A673 (cell line): ENCODE results near the gene IL10. TPM values are rescaled to one million over a fixed set of nuclear protein-coding genes. Genes with fewer than 3 reads are reported as not detected.

Experiments used
- BruUV-seq: library from RNA; stranded (reverse); fragments of 400-500 nt; replicated peaks from 2 replicates; lab custom pipeline; 2021; lab: Mats Ljungman, UMichigan
- CTCF ChIA-PET: fragments of 300-600 bp; sonication (Branson Sonifier 250); formaldehyde crosslinking; loops from one replicate; lab custom pipeline; 2022; ENCODE audit warnings: antibody characterized with exemption; lab: Charles Lee
- POLR2A ChIA-PET: fragments of 300-600 bp; sonication (Branson Sonifier 250); formaldehyde crosslinking; loops from one replicate; lab custom pipeline; 2022; ENCODE audit warnings: antibody characterized with exemption; ENCODE audit not compliant: low non-redundant PET; lab: Charles Lee
- DNase-seq: peaks from one replicate; pipeline ENCODE4 v3.0.0-alpha.2; 2015; ENCODE audit warnings: low spot score
- H3K27ac ChIP-seq: fragments of 200-600 bp; sonication (generic); 2 replicates; pipeline ENCODE4 v1.5.1; 2016; ENCODE audit warnings: mixed run types, low read depth, mild to moderate bottlenecking, mixed read lengths, antibody characterized with exemption, low read length; ENCODE audit not compliant: poor library complexity, severe bottlenecking
- H3K27me3 ChIP-seq: fragments of 200-600 bp; sonication (generic); replicated peaks from 2 replicates; pipeline ENCODE4 v1.6.1; 2017; ENCODE audit warnings: mixed run types, low read depth, mild to moderate bottlenecking, mixed read lengths, antibody characterized with exemption, low read length; ENCODE audit not compliant: insufficient read depth, poor library complexity
- H3K36me3 ChIP-seq: fragments of 200-600 bp; sonication (generic); 2 replicates; pipeline ENCODE4 v1.6.1; 2016; ENCODE audit warnings: mixed run types, mild to moderate bottlenecking, mixed read lengths, antibody characterized with exemption, low read length; ENCODE audit not compliant: insufficient read depth, poor library complexity, severe bottlenecking
- H3K4me1 ChIP-seq: fragments of 200-600 bp; sonication (generic); 2 replicates; pipeline ENCODE4 v1.6.1; 2017; ENCODE audit warnings: mixed run types, mild to moderate bottlenecking, mixed read lengths, antibody characterized with exemption, low read length; ENCODE audit not compliant: insufficient read depth, poor library complexity, severe bottlenecking
- H3K4me3 ChIP-seq: fragments of 200-600 bp; sonication (generic); 2 replicates; pipeline ENCODE4 v1.5.1; 2016; ENCODE audit warnings: low read depth, mixed run types, mild to moderate bottlenecking, mixed read lengths, low read length; ENCODE audit not compliant: poor library complexity, severe bottlenecking
- H3K9me3 ChIP-seq: fragments of 200-600 bp; sonication (generic); 2 replicates; pipeline ENCODE4 v1.6.1; 2016; ENCODE audit warnings: mixed run types, low read depth, mild to moderate bottlenecking, mixed read lengths, antibody characterized with exemption, low read length; ENCODE audit not compliant: poor library complexity, severe bottlenecking
- CTCF ChIP-seq: fragments of 300-800, 200-600 bp; sonication (generic); conservative IDR thresholded peaks from 2 replicates; pipeline ENCODE4 v1.5.1; 2017; ENCODE audit warnings: low read depth, mild to moderate bottlenecking, antibody characterized with exemption, low read length, moderate library complexity, mixed read lengths
- EZH2 ChIP-seq: fragments of 200-600 bp; sonication (generic); IDR thresholded peaks from 2 replicates; pipeline ENCODE4 v1.6.1; 2017; ENCODE audit warnings: borderline replicate concordance, low read depth, mild to moderate bottlenecking, mixed read lengths, antibody characterized with exemption, low read length; ENCODE audit not compliant: poor library complexity, severe bottlenecking
- intact Hi-C: fragments of 100-400 bp; cut with micrococcal nuclease; formaldehyde crosslinking; loops from one replicate; pipeline ENCODE4 v1.10.0; 2022; ENCODE audit not compliant: unreplicated experiment
- total RNA-seq: library from RNA; stranded (reverse); gene quantifications from 2 replicates; pipeline ENCODE4 v1.2.3, GENCODE V29; 2021

The IL10 gene
- total RNA-seq, 1 experiment from 2014 or later: not detected

DNA sequence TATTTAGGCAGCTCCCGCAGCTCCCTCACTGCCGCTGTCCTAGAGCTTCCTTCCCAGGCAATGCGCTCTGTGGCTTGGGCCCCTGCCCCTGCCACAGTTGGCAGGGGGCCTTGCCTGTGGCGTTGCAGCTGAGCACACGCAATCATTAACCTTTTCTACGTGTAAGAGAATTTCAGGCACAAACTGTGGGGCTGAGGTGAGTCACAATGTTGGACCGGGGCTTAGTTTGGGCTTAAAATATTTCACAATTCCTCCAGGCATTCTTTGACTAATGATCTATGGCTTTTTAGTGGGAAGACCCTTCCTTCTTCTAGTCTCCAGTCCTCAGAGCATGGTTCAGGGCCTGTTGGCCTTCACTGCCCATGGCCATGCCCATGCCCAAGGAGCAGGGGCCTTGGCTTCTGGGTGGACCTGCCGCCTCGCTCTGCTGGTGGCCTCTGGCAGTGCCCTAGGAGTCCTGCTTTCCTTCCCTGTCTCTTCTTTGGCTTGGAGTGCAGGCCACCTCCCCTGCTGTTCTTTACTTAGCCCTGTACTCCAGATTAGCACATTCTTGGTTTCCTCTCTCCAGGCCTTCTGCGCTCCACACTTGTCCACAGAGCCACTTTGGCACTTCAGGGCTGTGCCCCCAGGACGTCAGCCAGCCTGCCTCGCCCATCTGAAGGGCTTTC, 48.4 kb downstream of the IL10 start:
- Histone ChIP-seq H3K4me3 (no peak overlapping the region), H3K36me3 (no peaks in the 10 kb centered on the region), H3K9me3 (no peaks in the 10 kb centered on the region), H3K4me1 (no peaks in the 10 kb centered on the region), H3K27ac (no peak overlapping the region), H3K27me3 (no peaks in the 10 kb centered on the region)
- intact Hi-C loops: no loop called here
- ChIA-PET CTCF (no interaction called here), POLR2A (no interaction called here)
- TF ChIP-seq EZH2 (no peak), CTCF (no peak)
- no TSS peak for BruUV-seq
- no peak for DNase-seq

GRCh38 chr1:206723462-206723804, 48.9 kb downstream of the IL10 start:
- Histone ChIP-seq H3K9me3 (no peaks in the 10 kb centered on the region), H3K4me3 (no peak overlapping the region), H3K27me3 (no peaks in the 10 kb centered on the region), H3K36me3 (no peaks in the 10 kb centered on the region), H3K27ac (no peak overlapping the region), H3K4me1 (no peaks in the 10 kb centered on the region)
- POLR2A ChIA-PET: no interaction called here
- no peak for TF ChIP-seq CTCF
- TF ChIP-seq EZH2: no peak
- intact Hi-C loops: no loop called here
- CTCF ChIA-PET: interaction anchor here (0.6 kb wide), 1 partner anchor 57 kb away, joined by 16 read pairs; no protein-coding TSS in a partner anchor
- DNase-seq: no peak
- no TSS peak for BruUV-seq

DNA sequence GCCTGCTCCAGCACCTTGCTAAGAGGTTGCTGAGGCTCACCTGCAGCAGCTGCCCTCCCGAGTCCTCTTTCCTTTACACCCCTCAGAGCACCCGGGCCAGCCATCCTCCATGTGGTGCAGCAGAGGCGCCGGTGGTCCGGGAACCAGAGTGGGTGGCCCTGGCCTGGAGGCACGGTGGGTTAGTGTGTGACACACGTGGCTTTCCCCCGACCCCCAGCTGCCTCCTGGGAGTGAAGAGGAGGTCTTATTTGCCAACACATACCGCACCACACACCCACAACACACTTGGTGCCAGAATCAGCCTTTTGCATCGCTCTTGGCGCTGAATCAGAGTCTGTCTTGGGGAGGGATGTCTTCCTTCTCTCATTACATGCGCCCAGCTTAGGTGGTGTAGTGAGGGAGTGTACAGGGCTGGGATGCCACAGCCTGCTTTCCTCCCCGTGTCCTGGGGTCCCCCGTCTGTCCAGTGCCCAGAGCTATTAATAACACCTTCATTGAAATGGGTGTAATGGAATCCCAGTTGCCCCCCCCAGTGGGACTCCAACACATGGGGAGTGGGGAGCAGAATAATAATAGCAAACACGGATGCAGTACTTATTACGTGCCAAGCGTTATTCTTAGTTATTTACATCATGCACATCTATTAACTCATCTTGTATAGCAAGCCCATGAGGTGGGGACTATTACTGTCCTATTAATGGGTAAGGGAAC, 49.4 kb downstream of the IL10 start:
- H3K36me3 ChIP-seq: no peaks in the 10 kb centered on the region
- TF ChIP-seq EZH2 (no peak), CTCF (no peak)
- no peak overlapping the region for H3K27ac ChIP-seq
- BruUV-seq: no TSS peak
- ChIA-PET CTCF (interaction anchor here (0.6 kb wide), 1 partner anchor 56 kb away, joined by 16 read pairs; no protein-coding TSS in a partner anchor), POLR2A (no interaction called here)
- DNase-seq: no peak
- intact Hi-C loops: no loop called here
- no peaks in the 10 kb centered on the region for H3K4me1 ChIP-seq
- no peaks in the 10 kb centered on the region for H3K9me3 ChIP-seq
- no peak overlapping the region for H3K4me3 ChIP-seq
- H3K27me3 ChIP-seq: no peaks in the 10 kb centered on the region
